ENCODE measurements around the gene TMEM52.

The TMEM52 gene

GRCh38 chr1:1959459-1959839, 40.4 kb upstream of the TMEM52 start:
- H3K4me3 ChIP-seq (ENCODE audit: extremely low read depth, insufficient read depth, low read length, poor library complexity, severe bottlenecking) = no peak overlapping the region
- H3K4me1 ChIP-seq (ENCODE audit: control insufficient read depth, insufficient read depth, low read length, poor library complexity, severe bottlenecking) = peaks cover 28% of the 10 kb centered on the region
- H3K9me3 ChIP-seq (ENCODE audit: control insufficient read depth, low read length) = no peaks in the 10 kb centered on the region
- H3K27ac ChIP-seq (ENCODE audit: low read depth, low read length, severe bottlenecking) = no peak overlapping the region
- H3K36me3 ChIP-seq (ENCODE audit: control insufficient read depth, insufficient read depth, low read length) = no peaks in the 10 kb centered on the region
- WGBS, 2 experiments (ENCODE audit: insufficient coverage in 2 of 2) = 77 to 81% methylated on average over 10 to 11 of the region's 12 CpGs

DNA sequence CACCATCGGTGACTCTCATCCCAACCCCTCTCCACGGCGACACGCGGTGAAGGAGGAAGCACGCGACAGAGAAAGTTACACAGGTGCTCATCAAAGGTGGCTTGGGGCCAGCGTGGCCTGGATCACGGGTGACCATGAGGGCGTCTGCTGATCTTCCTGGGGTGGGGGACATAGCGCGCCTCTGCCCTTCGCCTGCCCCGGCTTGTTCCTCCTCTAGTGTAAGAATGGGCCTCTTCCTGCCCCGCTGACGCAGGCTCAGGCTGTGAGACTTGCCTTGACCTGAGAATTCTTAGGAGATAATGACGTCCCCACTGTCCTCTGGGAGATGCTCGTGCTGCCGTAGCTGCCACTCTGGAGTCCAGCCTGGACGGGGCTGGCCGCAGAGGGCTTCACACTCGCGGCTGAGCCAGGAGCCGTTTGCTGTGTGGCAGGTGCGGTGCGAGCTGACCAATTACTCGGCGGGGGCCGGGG, 39.0 kb upstream of the TMEM52 start:
- Histone ChIP-seq H3K36me3 (ENCODE audit: control insufficient read depth, insufficient read depth, low read length) (no peaks in the 10 kb centered on the region), H3K4me1 (ENCODE audit: control insufficient read depth, insufficient read depth, low read length, poor library complexity, severe bottlenecking) (peaks cover 28% of the 10 kb centered on the region)
- WGBS, 2 experiments (ENCODE audit: insufficient coverage in 2 of 2) = 91 to 94% methylated on average over 29 of the region's 29 CpGs

GRCh38 chr1:1957533-1957961, 38.5 kb upstream of the TMEM52 start:
- no peaks in the 10 kb centered on the region for H3K9me3 ChIP-seq (ENCODE audit: control insufficient read depth, low read length)
- 84 to 89% methylated on average over 14 to 20 of the region's 22 CpGs for WGBS, 2 experiments (ENCODE audit: insufficient coverage in 2 of 2)
- H3K4me3 ChIP-seq (ENCODE audit: extremely low read depth, insufficient read depth, low read length, poor library complexity, severe bottlenecking) = no peak overlapping the region
- H3K27ac ChIP-seq (ENCODE audit: low read depth, low read length, severe bottlenecking) = no peak overlapping the region
- H3K36me3 ChIP-seq (ENCODE audit: control insufficient read depth, insufficient read depth, low read length) = no peaks in the 10 kb centered on the region
- peaks cover 28% of the 10 kb centered on the region for H3K4me1 ChIP-seq (ENCODE audit: control insufficient read depth, insufficient read depth, low read length, poor library complexity, severe bottlenecking)

More for the DNA sequence above, 39.0 kb upstream of the TMEM52 start:
- Histone ChIP-seq H3K9me3 (ENCODE audit: control insufficient read depth, low read length) (no peaks in the 10 kb centered on the region), H3K4me3 (ENCODE audit: extremely low read depth, insufficient read depth, low read length, poor library complexity, severe bottlenecking) (no peak overlapping the region), H3K27ac (ENCODE audit: low read depth, low read length, severe bottlenecking) (no peak overlapping the region)

DNA sequence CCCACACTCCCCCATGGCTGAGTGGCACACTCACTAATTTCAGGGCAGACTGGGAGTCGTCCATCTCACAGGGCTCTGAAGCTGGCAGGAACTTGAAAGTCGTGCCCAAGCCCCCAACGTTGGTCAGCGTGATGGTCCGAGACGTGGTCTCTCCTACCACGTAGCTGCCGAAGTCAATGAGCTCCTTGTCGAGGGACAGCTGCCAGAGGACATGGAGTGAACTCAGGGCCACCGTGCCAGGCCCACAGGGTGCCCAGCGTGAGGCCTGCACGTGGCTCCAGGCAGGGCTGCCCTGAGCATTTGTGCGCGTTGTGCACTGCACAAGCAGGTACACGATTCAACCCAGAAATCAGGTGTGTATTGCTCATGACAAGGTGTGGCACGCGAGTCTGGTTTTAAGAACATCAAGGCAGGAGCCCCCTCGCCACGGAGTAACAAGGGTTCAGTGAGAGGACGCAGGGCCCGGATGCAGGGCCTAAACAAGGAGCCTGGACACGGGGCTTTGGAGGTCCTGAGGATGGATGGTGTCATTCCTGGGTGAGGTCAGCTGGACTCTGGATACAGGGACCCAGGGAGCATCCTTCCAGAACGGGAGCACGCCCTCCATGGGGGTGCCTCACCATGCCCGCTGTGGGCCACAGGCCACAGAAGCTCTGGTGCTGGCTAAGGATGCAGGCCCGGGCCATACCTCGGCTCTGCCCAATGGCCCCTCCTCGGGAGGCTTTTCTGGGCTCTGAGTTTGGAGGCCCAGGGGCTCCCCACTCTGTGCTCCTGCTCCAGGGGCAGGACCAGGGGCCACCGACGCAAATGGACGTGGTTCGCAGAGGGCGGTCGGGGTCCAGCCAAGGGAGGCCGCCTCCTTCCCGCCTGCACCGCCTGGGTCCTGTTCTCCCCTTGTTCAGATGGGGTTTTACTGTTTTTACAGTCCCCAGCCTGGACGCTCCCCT, 37.8 kb upstream of the TMEM52 start:
- Histone ChIP-seq H3K4me1 (ENCODE audit: control insufficient read depth, insufficient read depth, low read length, poor library complexity, severe bottlenecking) (peaks cover 27% of the 10 kb centered on the region), H3K36me3 (ENCODE audit: control insufficient read depth, insufficient read depth, low read length) (no peaks in the 10 kb centered on the region), H3K9me3 (ENCODE audit: control insufficient read depth, low read length) (no peaks in the 10 kb centered on the region), H3K27ac (ENCODE audit: low read depth, low read length, severe bottlenecking) (no peak overlapping the region), H3K4me3 (ENCODE audit: extremely low read depth, insufficient read depth, low read length, poor library complexity, severe bottlenecking) (no peak overlapping the region)
- whole genome bisulfite sequencing, 2 experiments (ENCODE audit: insufficient coverage in 2 of 2) = 90 to 94% methylated on average over 37 to 38 of the region's 38 CpGs

DNA sequence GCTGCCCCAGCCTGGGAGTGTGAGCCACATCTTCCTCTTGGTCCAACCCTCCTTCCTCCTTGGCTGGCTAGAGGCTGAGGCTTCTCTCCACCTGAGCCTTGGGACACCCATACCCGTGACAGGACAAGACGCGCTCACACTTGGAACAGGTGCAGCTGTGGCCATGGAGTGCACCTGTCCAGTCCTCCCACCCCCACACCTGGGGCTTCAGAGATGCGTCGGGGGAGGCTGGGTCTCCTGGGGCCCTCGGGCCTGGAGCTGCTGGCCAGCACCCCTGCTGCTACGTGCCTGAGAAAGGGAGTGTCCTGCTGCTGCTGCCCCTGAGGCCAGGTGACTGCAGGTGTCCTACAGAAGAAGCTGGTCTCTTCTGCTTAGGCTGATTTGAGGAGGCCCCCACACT, 37.0 kb upstream of the TMEM52 start:
- no peaks in the 10 kb centered on the region for H3K36me3 ChIP-seq (ENCODE audit: control insufficient read depth, insufficient read depth, low read length)
- peaks cover 21% of the 10 kb centered on the region for H3K4me1 ChIP-seq (ENCODE audit: control insufficient read depth, insufficient read depth, low read length, poor library complexity, severe bottlenecking)
- no peak overlapping the region for H3K4me3 ChIP-seq (ENCODE audit: extremely low read depth, insufficient read depth, low read length, poor library complexity, severe bottlenecking)
- no peaks in the 10 kb centered on the region for H3K9me3 ChIP-seq (ENCODE audit: control insufficient read depth, low read length)
- WGBS, 2 experiments (ENCODE audit: insufficient coverage in 2 of 2) = 87 to 91% methylated on average over 6 to 7 of the region's 7 CpGs
- no peak overlapping the region for H3K27ac ChIP-seq (ENCODE audit: low read depth, low read length, severe bottlenecking)

GRCh38 chr1:1955621-1956094, 36.6 kb upstream of the TMEM52 start:
- no peaks in the 10 kb centered on the region for H3K36me3 ChIP-seq (ENCODE audit: control insufficient read depth, insufficient read depth, low read length)
- no peak overlapping the region for H3K4me3 ChIP-seq (ENCODE audit: extremely low read depth, insufficient read depth, low read length, poor library complexity, severe bottlenecking)
- H3K27ac ChIP-seq (ENCODE audit: low read depth, low read length, severe bottlenecking) = no peak overlapping the region
- peaks cover 16% of the 10 kb centered on the region for H3K4me1 ChIP-seq (ENCODE audit: control insufficient read depth, insufficient read depth, low read length, poor library complexity, severe bottlenecking)
- 79 to 82% methylated on average over 11 of the region's 14 CpGs for WGBS, 2 experiments (ENCODE audit: insufficient coverage in 2 of 2)
- H3K9me3 ChIP-seq (ENCODE audit: control insufficient read depth, low read length) = no peaks in the 10 kb centered on the region

- 88 to 89% methylated on average over 45 to 46 of the region's 46 CpGs for WGBS, 2 experiments (ENCODE audit: insufficient coverage in 2 of 2)
- H3K4me1 ChIP-seq (ENCODE audit: control insufficient read depth, insufficient read depth, low read length, poor library complexity, severe bottlenecking) = peaks cover 9% of the 10 kb centered on the region
- H3K9me3 ChIP-seq (ENCODE audit: control insufficient read depth, low read length) = no peaks in the 10 kb centered on the region
- H3K36me3 ChIP-seq (ENCODE audit: control insufficient read depth, insufficient read depth, low read length) = no peaks in the 10 kb centered on the region
- no peak overlapping the region for H3K4me3 ChIP-seq (ENCODE audit: extremely low read depth, insufficient read depth, low read length, poor library complexity, severe bottlenecking)
- H3K27ac ChIP-seq (ENCODE audit: low read depth, low read length, severe bottlenecking) = no peak overlapping the region
Measured at GRCh38 chr1:1954831-1955441, 35.9 kb upstream of the TMEM52 start.

DNA sequence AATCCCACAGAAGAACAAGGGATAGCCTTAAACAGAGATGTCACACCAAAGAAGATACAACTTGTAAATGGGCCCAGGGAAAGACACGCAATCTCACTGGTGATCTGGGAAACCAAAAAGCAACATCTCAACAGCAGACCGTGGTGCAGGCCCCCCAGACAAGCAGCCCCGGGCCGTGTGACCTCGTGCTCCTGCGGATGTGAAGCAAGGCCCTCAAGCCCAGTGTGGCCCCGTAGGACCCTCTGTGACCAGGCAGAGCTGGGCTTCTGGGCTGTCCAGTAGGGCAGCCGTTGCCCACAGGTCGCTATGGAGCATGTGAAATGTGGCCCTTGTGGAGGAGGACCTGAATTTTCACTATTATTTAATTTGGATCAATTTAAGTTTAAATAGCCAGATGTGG, 34.9 kb upstream of the TMEM52 start:
- no peak overlapping the region for H3K27ac ChIP-seq (ENCODE audit: low read depth, low read length, severe bottlenecking)
- peaks cover 8% of the 10 kb centered on the region for H3K4me1 ChIP-seq (ENCODE audit: control insufficient read depth, insufficient read depth, low read length, poor library complexity, severe bottlenecking)
- H3K36me3 ChIP-seq (ENCODE audit: control insufficient read depth, insufficient read depth, low read length) = no peaks in the 10 kb centered on the region
- H3K4me3 ChIP-seq (ENCODE audit: extremely low read depth, insufficient read depth, low read length, poor library complexity, severe bottlenecking) = no peak overlapping the region
- no peaks in the 10 kb centered on the region for H3K9me3 ChIP-seq (ENCODE audit: control insufficient read depth, low read length)
- whole genome bisulfite sequencing, 2 experiments (ENCODE audit: insufficient coverage in 2 of 2) = 89 to 92% methylated on average over 7 of the region's 9 CpGs

GRCh38 chr1:1950940-1951339, 31.9 kb upstream of the TMEM52 start:
- Histone ChIP-seq H3K4me3 (ENCODE audit: extremely low read depth, insufficient read depth, low read length, poor library complexity, severe bottlenecking) (no peak overlapping the region), H3K27ac (ENCODE audit: low read depth, low read length, severe bottlenecking) (no peak overlapping the region), H3K9me3 (ENCODE audit: control insufficient read depth, low read length) (no peaks in the 10 kb centered on the region), H3K36me3 (ENCODE audit: control insufficient read depth, insufficient read depth, low read length) (no peaks in the 10 kb centered on the region), H3K4me1 (ENCODE audit: control insufficient read depth, insufficient read depth, low read length, poor library complexity, severe bottlenecking) (no peaks in the 10 kb centered on the region)
- 86 to 94% methylated on average over 2 of the region's 5 CpGs for WGBS, 2 experiments (ENCODE audit: insufficient coverage in 2 of 2)

GRCh38 chr1:1948783-1949182, 29.7 kb upstream of the TMEM52 start:
- Histone ChIP-seq H3K9me3 (ENCODE audit: control insufficient read depth, low read length) (no peaks in the 10 kb centered on the region), H3K4me3 (ENCODE audit: extremely low read depth, insufficient read depth, low read length, poor library complexity, severe bottlenecking) (no peak overlapping the region), H3K4me1 (ENCODE audit: control insufficient read depth, insufficient read depth, low read length, poor library complexity, severe bottlenecking) (no peaks in the 10 kb centered on the region), H3K36me3 (ENCODE audit: control insufficient read depth, insufficient read depth, low read length) (no peaks in the 10 kb centered on the region), H3K27ac (ENCODE audit: low read depth, low read length, severe bottlenecking) (no peak overlapping the region)
- no CpG with 5 or more reads among the region's 1 CpG for WGBS, 2 experiments (ENCODE audit: insufficient coverage in 2 of 2)

Data from mesodermal cell (in vitro differentiated cells).